Measurements from ENCODE around the gene ATP9A. TPM values are rescaled to one million over a fixed set of nuclear protein-coding genes. Genes with fewer than 3 reads are reported as not detected.

Gene ATP9A
- polyA plus RNA-seq, 5 donors = 41.6 to 53.1 (median 49.0) TPM

- DNase-seq = no peak
Observed at GRCh38 chr20:51607170-51607569, 161.0 kb downstream of the ATP9A start.

DNA sequence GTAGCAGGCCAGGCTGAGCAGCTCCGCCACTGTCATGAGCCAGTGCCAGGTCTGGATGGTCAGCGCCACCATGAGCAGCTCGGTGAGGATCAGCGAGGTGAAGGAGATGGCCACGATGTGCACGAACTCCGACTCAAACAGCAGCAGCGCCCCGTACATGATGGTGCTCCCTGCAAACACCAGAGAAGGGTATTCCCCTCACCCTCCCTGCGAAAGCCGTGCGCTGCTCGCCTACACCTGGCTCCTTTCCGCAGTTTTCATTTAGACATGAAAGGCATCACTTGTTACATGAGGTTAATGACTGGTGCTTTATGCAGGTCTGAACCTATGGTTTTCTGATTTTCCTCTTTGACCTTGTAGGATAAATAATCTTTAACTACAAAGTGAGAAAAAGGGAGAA lies 163.3 kb downstream of the ATP9A start:
- no peak for DNase-seq

- no peak for DNase-seq
Observed at GRCh38 chr20:51602131-51602530, 166.1 kb downstream of the ATP9A start.

- DNase-seq = no peak
Observed at GRCh38 chr20:51600950-51601349, 167.2 kb downstream of the ATP9A start.

DNA sequence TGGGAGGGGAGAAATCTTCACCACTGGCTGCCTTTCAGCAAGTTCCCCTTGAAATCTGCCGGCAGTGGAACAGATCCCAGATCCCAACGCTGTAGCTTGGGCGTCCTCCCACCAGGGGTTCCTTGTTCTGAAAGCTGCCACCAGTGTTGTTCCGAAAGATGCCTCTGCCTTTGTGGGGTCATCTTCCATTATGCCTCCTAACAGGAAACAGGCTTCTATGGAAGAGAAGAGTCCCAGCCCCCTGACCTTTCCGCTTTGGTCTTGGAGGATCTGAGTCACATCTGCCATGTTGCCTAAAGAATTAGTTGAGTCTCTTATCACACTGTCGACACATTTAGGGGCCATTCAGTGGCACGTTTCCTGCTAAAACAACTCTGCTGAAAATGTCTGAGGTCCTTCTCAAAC lies 168.2 kb downstream of the ATP9A start:
- no peak for DNase-seq

GRCh38 chr20:51598556-51598955 lies 169.6 kb downstream of the ATP9A start:
- no peak for DNase-seq

- no peak for DNase-seq
Observed at GRCh38 chr20:51597389-51598231, 170.6 kb downstream of the ATP9A start.

GRCh38 chr20:51596668-51597388 lies 171.4 kb downstream of the ATP9A start:
- peak; percentile 48 to 65 for DNase-seq

- no peak for DNase-seq
Observed at GRCh38 chr20:51595744-51596143, 172.4 kb downstream of the ATP9A start.

GRCh38 chr20:51595058-51595532 lies 173.1 kb downstream of the ATP9A start:
- peak; percentile 79 to 86 for DNase-seq

- DNase-seq = peak; percentile 21 to 32
Observed at GRCh38 chr20:51594236-51595057, 173.7 kb downstream of the ATP9A start.

GRCh38 chr20:51593584-51593983 lies 174.6 kb downstream of the ATP9A start:
- no peak for DNase-seq

DNA sequence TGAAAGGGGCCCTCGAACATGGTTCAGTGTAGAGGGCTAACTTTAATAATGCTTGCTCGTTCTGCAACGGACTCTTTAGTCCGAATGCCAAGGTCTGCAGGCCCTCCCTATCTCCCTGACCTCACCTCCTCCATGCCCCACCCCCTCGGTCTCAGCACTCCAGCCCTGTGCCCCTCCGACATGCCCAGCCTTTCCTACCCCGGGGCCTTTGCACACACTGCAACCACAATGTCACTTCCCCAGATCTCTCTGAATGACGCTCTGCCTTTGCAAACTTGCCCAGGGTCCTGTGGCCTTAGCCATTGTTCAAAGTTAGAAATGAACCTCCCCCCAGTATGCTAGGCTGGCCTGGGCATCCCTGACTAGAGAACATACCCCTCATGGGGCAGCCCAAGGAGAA lies 175.6 kb downstream of the ATP9A start:
- no peak for DNase-seq

DNA sequence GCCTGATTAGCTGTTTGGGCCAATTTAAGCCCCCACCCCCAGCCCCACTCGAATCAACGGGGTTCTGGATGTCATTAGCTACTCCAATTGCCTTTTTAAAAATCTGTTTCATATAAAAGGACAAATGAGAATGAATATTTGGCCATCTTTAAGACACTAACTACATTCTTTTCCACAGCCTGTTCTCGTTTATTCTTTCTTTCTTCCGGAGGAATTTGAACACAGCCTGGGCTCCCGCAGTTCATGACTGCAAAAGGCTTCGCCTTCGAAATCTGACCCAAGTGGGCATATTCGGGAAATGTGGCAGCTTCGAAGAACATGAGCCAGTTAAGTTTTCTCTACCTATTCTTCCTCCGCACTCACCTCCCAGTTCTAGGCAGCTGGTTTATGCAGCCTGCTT lies 176.3 kb downstream of the ATP9A start:
- DNase-seq = no peak

- DNase-seq = no peak
Observed at GRCh38 chr20:51588762-51589161, 179.4 kb downstream of the ATP9A start.

DNA sequence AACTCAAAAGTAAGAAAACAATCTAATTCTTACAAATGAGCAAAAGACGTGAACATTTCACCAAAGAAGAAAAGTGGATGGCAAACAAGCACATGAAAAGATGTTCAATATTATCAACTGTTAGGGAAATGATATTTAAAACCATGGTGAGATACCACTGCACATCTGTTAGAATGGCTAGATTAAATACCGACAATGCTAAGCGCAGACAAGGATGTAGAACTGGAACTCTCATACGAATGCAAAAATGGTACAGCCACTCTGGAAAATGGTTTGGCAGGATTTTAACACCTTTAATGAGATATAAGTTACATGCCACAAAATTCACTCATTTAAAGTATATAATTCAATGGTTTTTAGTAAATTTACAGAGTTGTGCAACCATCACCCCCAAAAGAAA lies 181.0 kb downstream of the ATP9A start:
- DNase-seq = no peak

- DNase-seq = no peak
Observed at GRCh38 chr20:51586005-51586440, 182.2 kb downstream of the ATP9A start.

GRCh38 chr20:51585148-51585547 lies 183.0 kb downstream of the ATP9A start:
- DNase-seq = no peak

- no peak for DNase-seq
Observed at GRCh38 chr20:51584737-51585136, 183.5 kb downstream of the ATP9A start.

GRCh38 chr20:51584116-51584515 lies 184.1 kb downstream of the ATP9A start:
- DNase-seq = no peak

- DNase-seq = no peak
Observed at GRCh38 chr20:51583499-51583898, 184.7 kb downstream of the ATP9A start.

- DNase-seq = no peak
Observed at GRCh38 chr20:51583073-51583472, 185.1 kb downstream of the ATP9A start.
